ENCODE results near the gene ZNF469.
A peak's percentile ranks its signal among the peaks of the same experiment; 100 is the strongest.

Gene ZNF469

GRCh38 chr16:88382491-88383400 is at the start of gene ZNF469:
TSS of gene ZNF469 (plus strand) at chr16:88382959. CDS start at chr16:88427471, 44,512 bp downstream.
- peak; percentile 35 for DNase-seq

- no peak for DNase-seq
Measured at GRCh38 chr16:88333848-88334777, 48.6 kb upstream of the ZNF469 start.

- no peak for DNase-seq
Measured at GRCh38 chr16:88334778-88335720, 47.7 kb upstream of the ZNF469 start.

GRCh38 chr16:88337021-88337420 is 45.7 kb upstream of the ZNF469 start:
- DNase-seq, result peak; percentile 43

- no peak for DNase-seq
Measured at GRCh38 chr16:88337538-88337937, 45.2 kb upstream of the ZNF469 start.

GRCh38 chr16:88338111-88338510 is 44.6 kb upstream of the ZNF469 start:
- DNase-seq, result no peak

- DNase-seq, result no peak
Measured at GRCh38 chr16:88338896-88339295, 43.9 kb upstream of the ZNF469 start.

- DNase-seq, result no peak
Measured at GRCh38 chr16:88339930-88340754, 42.6 kb upstream of the ZNF469 start.

- DNase-seq, result no peak
Measured at GRCh38 chr16:88340755-88341150, 42.0 kb upstream of the ZNF469 start.

GRCh38 chr16:88341551-88342290 is 41.0 kb upstream of the ZNF469 start:
- DNase-seq, result no peak

GRCh38 chr16:88342491-88342890 is 40.3 kb upstream of the ZNF469 start:
- no peak for DNase-seq

GRCh38 chr16:88343271-88343791 is 39.4 kb upstream of the ZNF469 start:
- DNase-seq, result no peak

- DNase-seq, result no peak
Measured at GRCh38 chr16:88344411-88345030, 38.2 kb upstream of the ZNF469 start.

GRCh38 chr16:88345031-88345720 is 37.6 kb upstream of the ZNF469 start:
- no peak for DNase-seq

- no peak for DNase-seq
Measured at GRCh38 chr16:88345721-88346560, 36.8 kb upstream of the ZNF469 start.

GRCh38 chr16:88346680-88347505 is 35.9 kb upstream of the ZNF469 start:
- DNase-seq, result no peak

- DNase-seq, result no peak
Measured at GRCh38 chr16:88347656-88348376, 34.9 kb upstream of the ZNF469 start.

Data from fibroblast of skin of right quadriceps (primary cell).